Stimulated activated CD4-positive, alpha-beta T cell treated with anti-CD3 and anti-CD28 coated beads, Interleukin-4, amount 100 ng/mL, for 1 hour (primary cell): ENCODE results near the gene SCN3A.

Source experiments
- DNase-seq: peaks from one replicate; pipeline ENCODE4 v3.0.0-alpha.2; 2020

Gene SCN3A

GRCh38 chr2:165185633-165186032, 18.2 kb downstream of the SCN3A start:
- no peak for DNase-seq

DNA sequence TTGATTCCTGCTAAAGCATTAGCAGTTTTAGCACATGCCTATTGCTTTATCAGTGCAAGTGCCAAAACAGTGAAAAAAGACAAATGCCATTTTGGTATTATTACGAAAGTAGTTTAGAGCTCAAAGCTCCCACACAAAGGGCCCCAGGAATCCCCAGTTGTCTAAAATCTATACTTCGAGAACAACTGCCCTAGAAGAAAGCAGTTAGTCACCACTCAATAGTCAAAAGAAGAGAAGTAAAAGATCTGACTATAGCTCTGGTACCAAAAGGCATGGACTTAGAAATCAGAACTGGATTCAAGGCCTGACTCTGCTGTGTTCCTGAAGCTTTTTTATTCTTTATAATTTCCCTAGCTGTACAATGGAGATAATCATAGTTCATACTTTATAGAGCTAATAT, 21.8 kb downstream of the SCN3A start:
- DNase-seq, result no peak

- no peak for DNase-seq
Measured at GRCh38 chr2:165176780-165177179, 27.1 kb downstream of the SCN3A start.

- no peak for DNase-seq
Measured at GRCh38 chr2:165173215-165173614, 30.6 kb downstream of the SCN3A start.

- no peak for DNase-seq
Measured at GRCh38 chr2:165164201-165164600, 39.6 kb downstream of the SCN3A start.

- DNase-seq, result no peak
Measured at GRCh38 chr2:165163761-165164160, 40.1 kb downstream of the SCN3A start.

DNA sequence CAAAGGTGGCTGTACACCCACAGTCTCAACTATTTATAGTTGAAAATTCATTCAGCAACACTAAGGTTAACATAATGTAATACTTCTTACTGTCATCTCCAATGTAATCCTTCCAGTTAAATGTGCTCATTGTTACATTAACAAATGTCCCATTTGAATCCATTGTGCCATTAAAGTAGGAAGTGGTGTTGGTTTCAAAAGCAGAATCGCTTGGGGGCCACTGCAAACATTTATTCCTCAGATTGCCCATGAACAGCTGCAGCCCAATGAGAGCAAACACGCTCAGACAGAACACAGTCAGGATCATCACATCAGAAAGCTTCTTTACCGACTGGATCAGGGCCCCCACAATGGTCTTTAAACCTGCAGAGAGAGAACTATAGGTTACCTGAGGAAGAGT, 41.4 kb downstream of the SCN3A start:
- no peak for DNase-seq

- no peak for DNase-seq
Measured at GRCh38 chr2:165161510-165161909, 42.3 kb downstream of the SCN3A start.

GRCh38 chr2:165157160-165157559, 46.7 kb downstream of the SCN3A start:
- no peak for DNase-seq

- DNase-seq, result no peak
Measured at GRCh38 chr2:165155152-165155551, 48.7 kb downstream of the SCN3A start.

GRCh38 chr2:165149439-165149838, 54.4 kb downstream of the SCN3A start:
- DNase-seq, result no peak

- DNase-seq, result no peak
Measured at GRCh38 chr2:165147186-165148045, 56.4 kb downstream of the SCN3A start.

DNA sequence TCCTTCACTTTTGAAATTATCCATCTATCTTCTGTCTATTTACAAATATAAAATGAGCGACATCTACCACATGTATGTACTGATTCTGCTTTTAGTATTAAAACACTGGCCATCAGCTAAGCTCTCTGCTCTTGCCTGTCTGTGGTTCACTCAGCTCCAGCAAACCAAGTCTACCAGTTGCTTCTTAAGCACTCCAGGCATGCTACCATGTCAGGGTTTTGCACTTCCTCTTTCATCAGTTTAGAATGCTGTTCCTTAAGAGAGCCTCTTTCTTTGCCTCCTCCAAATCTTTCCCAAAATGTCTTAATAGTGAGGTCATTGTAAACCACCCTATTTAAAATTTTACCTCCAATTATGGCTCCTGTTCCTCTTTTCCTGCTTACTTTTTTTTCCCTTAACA, 59.5 kb downstream of the SCN3A start:
- no peak for DNase-seq

GRCh38 chr2:165141601-165142354, 62.1 kb downstream of the SCN3A start:
- DNase-seq, result no peak

DNA sequence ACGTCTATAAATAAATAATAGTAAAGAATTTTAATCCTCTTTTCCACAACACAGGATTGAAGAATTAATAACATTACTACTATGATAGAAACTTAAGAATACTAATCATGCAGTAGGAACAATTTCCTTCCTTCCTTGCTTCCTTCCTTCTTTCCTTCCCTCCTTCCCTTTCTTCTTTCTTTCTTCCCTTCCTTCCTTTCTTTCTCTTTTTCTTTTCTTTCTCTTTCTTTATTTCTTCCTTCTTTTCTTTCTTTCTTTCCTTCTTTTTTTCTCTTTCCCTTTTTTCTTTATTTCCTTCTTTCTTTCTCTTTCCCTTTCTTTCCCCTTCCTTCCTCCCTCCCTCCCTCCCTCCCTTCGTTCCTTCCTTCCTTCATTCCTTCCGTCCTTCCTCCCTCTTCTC, 77.6 kb downstream of the SCN3A start:
- DNase-seq, result no peak

DNA sequence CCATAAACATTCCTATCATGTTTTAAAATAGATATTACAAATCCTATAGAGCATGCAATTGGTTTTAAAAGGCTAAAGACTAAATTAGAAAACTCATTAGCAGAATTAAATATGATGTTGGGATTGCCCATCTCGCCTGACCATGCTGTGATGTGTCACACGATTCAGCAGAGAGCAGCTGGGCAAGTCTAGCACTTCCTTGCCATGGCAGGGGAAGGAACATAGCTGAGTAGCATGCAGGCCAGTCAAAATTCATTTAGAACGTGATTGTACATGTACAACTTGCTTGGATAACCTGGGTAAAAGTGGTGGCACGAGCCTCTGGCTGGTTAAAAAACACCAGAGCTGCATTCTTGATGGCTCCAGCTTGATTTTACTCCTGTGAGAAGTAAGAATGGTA, 81.3 kb downstream of the SCN3A start:
- DNase-seq, result no peak

- DNase-seq, result no peak
Measured at GRCh38 chr2:165120740-165121467, 82.9 kb downstream of the SCN3A start.

DNA sequence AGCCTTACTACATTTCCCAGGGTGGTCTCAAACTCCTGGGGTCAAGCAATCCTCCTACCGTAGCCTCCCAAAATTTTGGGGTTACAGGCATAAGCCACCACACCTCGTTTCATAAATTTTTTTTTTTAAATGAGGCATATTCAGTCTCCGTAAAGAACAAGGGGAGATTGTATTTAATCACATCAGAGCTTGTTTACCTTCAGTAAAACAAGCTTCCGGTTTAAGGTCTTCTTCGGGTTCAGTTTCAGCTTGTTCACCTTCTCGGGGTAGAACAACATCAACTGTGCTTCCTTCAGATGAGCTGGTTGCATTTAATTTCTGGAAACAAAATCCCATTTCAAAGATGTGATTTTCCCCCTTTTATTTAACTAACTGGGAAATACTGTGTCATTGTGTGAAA, 88.6 kb downstream of the SCN3A start:
- DNase-seq, result no peak

GRCh38 chr2:165114346-165114939, 89.4 kb downstream of the SCN3A start:
- DNase-seq, result no peak

DNA sequence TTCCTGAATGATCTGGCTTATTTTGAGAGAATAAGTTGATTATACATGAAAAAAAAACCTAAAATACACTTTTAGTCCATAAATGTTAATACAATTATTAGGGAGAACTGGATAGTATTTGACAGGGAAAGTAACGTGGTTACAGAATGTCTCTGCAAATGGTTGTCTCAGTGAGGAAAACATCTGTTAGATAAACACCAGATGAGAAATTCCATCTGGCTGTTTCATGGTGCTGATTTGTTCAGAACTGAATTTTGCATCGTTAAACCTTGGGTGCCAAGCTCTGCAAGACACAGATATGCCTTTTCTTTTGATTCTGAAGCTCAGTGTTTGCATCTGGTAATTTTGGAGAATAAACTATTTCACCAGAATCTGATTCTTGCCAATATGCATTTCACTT, 90.4 kb downstream of the SCN3A start:
- no peak for DNase-seq

GRCh38 chr2:165112789-165113188, 91.1 kb downstream of the SCN3A start:
- DNase-seq, result no peak

DNA sequence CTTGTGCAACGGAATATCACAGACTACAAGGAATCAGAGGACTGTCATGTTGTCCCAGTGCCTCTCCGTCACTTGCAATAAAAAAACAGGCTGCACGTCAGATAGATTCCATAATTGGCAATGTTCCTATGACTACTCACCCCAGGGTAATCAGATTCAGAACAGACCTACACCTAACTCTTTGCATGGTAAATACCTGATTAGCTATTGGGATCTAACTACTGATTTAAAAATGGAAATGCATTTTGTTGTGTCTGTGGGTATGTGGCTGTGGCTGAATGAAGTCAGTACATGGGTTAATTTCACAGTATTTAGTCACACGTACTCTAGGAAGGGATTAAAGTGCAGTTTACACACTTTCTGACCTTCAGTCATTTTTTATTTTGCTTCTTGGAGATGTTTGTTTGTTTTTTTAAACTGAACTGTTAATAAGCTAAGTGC, 91.7 kb downstream of the SCN3A start:
- DNase-seq, result no peak

DNA sequence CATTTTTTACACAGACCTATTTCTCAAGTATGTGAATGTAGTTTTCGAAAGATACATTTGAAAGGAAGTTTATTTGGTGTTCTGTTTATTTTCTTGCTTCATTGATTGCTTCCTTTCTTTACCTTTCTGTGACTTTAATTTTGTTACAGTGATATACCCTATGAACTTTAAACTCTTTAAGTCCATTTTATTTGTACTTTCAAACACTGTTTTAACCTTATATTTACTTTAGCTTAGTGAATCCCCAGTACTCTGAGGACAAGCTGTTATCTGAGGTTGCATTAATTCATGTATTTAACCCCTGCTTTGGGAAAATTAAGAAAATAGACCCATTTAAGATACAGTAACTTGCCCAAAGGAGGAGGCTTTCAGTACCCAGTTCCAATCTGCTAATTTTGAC, 93.5 kb downstream of the SCN3A start:
- no peak for DNase-seq
